Measurements from ENCODE around the gene PTPRG.

- TF ChIP-seq, protein P1, sequence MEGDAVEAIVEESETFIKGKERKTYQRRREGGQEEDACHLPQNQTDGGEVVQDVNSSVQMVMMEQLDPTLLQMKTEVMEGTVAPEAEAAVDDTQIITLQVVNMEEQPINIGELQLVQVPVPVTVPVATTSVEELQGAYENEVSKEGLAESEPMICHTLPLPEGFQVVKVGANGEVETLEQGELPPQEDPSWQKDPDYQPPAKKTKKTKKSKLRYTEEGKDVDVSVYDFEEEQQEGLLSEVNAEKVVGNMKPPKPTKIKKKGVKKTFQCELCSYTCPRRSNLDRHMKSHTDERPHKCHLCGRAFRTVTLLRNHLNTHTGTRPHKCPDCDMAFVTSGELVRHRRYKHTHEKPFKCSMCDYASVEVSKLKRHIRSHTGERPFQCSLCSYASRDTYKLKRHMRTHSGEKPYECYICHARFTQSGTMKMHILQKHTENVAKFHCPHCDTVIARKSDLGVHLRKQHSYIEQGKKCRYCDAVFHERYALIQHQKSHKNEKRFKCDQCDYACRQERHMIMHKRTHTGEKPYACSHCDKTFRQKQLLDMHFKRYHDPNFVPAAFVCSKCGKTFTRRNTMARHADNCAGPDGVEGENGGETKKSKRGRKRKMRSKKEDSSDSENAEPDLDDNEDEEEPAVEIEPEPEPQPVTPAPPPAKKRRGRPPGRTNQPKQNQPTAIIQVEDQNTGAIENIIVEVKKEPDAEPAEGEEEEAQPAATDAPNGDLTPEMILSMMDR (conservative IDR thresholded peaks at IDR 0.05; ENCODE audit: low read depth in 2 of 2), result no peak
- no peak for TF ChIP-seq ZNF331 (CRISPR knock-in tag; IDR thresholded peaks at IDR 0.05; ENCODE audit: low read depth)
- TF ChIP-seq POLR2AphosphoS5 (IDR thresholded peaks at IDR 0.05; ENCODE audit: low read depth), result no peak
- TF ChIP-seq JUNB (IDR thresholded peaks at IDR 0.05; ENCODE audit: unreplicated experiment), result no peak
- no peak for TF ChIP-seq EZH2 (IDR thresholded peaks at IDR 0.05; ENCODE audit: low read depth, unreplicated experiment)
- TF ChIP-seq, protein P2, sequence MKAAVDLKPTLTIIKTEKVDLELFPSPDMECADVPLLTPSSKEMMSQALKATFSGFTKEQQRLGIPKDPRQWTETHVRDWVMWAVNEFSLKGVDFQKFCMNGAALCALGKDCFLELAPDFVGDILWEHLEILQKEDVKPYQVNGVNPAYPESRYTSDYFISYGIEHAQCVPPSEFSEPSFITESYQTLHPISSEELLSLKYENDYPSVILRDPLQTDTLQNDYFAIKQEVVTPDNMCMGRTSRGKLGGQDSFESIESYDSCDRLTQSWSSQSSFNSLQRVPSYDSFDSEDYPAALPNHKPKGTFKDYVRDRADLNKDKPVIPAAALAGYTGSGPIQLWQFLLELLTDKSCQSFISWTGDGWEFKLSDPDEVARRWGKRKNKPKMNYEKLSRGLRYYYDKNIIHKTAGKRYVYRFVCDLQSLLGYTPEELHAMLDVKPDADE (IDR thresholded peaks at IDR 0.05), result no peak
- TF ChIP-seq NANOG (IDR thresholded peaks at IDR 0.05; ENCODE audit: borderline replicate concordance), result no peak
Measured at GRCh38 chr3:61929617-61930016, 368.2 kb downstream of the PTPRG start.

Data from GM23338 (cell line).